Inflammatory macrophage treated with lipopolysaccharide for 4 hours (primary cell): ENCODE measurements around the gene MDFIC2.
"Not testable (repeated sequence)": the region's sequence is repeated elsewhere in the genome, so short reads cannot be mapped to it uniquely, and the experiment has no call there.

Experiments
- DNase-seq: peaks from one replicate; pipeline ENCODE4 v3.0.0-alpha.2; 2020

MDFIC2 gene

DNA sequence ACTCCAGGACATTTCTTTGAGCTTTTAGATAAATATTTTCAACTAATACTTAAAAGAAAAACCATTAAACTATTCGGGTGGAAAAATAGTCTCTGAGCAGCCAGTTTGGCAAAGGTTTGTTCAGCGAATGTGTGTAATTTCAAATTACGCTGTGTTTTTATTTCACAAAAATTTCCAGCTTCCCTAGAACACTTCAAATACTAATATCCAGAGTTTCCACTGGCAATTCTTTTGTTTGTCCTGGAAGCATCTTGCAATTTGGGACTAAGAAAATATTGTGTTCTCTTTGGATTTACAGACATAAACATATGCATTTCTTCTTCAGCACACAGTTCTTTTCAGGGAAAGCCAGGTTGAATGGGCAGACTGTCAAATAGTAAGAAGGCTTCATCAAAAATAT lies 61.9 kb downstream of the MDFIC2 start:
- DNase-seq, result no peak

DNA sequence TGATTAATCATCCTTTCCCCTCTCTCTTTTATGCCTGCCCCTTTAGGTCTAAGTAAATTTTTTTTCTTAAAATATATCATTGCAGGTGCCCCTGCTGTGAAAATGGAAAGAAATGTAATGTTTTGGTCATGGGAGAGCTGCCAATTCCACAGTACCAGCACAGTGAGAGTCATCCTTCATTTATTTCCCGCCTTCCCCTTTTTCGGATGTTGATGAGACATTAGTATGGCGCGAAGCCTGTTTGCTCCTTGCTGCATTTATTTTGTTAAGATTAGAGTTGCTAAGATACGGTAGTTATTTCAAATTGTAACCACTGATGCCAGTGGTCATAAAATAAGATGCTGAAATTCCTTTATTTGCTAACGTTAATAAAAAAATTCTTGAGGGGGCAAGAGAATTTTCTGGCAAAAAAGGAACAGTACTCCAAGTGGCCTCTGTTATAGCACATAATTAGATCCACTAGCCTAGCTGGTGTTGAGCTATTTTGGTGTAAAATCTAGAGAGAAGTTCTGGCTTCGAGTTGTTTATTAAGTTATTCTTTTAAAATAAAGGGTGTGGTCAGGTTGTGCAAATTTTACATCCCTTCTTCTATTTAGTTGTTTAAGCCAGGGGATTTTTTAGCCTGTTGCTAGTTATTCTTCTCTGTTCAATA lies 62.8 kb downstream of the MDFIC2 start:
- DNase-seq, result no peak

DNA sequence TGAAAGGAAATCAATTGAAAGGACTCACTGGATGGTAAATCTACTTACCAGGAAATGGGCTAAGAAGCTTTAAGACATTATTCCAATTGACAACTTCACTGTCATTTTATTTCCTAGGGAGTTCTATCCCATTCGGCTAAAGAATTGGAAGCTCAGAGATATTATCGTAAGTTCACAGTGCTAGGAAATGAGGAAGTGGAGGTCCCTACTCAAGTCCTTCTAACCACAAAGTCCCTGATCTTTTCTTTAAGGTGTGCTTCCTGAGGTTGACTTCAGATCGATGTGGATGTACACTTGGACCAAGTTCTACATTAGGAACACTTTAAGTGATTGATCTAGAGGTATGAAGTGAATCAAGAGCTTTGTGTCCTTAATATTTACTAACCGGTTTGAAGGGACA lies 63.6 kb downstream of the MDFIC2 start:
- DNase-seq, result no peak

DNA sequence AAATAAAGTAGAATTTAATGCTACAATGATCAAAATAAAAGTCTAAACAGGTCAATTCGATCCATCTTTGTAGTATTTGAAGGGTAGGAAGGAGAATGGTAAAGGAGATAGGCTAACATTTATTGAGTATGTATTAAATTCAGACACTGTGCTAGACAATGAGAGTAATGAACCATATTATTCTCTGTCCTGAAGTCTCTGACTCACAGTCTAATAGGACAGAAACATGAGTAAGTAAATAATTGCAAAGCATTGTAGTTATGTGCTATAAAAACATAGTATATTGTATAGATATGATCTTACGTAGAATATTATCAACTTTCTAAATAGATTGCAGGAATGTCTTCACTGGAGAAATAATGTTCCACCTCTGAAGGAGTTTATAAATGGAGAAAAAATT lies 64.5 kb downstream of the MDFIC2 start:
- no peak for DNase-seq

DNA sequence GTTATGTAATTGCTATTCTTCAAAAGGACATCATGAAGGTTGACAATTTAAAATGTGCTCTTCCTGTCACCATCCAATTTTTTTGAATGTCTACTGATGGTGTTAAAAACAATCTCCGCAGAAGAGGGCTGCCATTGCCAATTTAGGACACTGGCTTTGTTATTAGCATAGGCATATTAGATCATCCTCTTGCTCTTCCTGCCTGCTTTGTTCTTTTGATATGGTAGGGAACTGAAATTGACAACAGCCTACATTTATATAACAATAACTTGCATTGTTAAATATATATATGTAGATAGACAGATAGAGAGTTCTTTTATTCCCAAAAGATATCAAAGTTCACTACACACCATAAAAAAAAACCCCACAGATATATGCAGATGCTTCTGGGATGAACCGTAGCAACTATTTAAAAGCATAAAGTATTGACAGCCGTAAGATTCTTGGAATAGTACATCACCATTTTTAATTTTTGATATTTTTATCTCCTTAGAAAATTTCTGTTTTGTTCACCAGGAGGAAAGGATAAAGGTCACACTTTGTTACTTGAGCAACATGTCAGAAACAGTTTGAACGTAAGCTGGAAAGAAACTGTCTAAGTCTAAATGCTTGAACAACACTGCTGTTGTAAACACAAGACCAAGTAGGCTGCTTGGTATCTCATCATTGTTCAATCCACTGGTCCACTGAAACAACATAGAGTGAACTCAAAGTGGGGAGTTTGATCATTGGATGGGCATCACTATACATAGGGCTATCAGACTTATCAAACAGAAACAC lies 66.5 kb downstream of the MDFIC2 start:
- DNase-seq, result no peak

DNA sequence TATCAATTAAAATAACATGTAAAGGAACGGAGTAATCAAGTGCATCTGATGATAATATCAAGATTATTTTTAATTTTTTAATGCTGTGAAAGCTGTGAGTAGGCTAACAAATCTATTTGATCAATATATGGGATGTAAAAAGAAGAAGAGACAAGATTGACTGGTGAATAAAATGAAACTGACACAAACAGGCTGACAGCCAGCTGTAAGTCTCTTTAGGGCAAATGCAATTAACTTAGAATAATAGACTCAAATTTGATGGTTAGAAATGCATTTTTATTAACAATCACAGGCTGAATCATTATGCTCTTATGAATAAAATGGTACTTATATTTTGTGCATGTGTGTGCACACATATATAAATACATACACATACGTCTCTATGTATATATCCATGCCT lies 68.0 kb downstream of the MDFIC2 start:
- no peak for DNase-seq

DNA sequence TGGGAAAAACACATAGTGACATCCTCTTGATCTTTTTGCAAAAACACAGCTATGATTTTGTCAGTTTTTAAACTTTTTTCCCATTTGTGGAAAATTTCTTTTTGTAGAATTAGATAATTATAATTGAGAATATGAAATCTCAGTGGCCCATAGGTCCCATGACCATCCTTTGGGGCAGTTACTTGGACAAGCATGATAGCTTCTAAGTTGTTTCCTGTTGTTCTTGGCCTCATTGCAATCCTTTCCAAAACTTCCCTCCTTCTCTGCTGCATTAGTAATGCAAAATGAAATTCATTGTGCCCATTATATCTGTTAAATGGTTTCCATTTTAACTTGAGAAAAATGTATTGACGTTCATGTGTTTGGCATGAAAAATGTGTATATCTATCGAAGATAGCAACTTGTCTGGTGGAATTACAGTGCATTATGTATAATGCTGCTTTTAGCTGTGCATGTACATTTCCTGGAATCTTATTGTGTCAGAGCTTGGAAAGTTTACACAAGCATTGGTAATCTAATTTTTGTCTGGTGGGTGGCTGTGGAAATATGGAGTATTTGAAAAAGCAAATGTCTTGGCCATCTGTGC lies 70.0 kb downstream of the MDFIC2 start:
- no peak for DNase-seq

DNA sequence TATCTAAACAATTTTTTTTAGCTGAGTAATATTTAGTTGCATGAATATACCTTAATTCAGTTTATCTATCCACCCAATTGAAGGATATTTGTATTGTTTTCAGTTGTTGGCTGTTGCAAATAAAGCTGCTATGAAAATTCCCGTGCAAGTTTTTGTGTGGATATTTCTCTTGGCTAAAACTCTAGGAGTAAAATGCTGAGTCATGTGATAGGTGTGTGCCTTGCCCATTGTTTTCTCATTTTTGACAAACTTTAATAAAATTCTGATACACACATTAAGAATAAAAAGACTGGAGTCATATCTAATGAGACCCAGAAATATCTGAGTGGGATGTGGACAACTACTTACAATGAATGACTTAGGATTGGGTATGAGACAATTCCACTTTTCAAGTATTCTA lies 78.6 kb downstream of the MDFIC2 start:
- no peak for DNase-seq

DNA sequence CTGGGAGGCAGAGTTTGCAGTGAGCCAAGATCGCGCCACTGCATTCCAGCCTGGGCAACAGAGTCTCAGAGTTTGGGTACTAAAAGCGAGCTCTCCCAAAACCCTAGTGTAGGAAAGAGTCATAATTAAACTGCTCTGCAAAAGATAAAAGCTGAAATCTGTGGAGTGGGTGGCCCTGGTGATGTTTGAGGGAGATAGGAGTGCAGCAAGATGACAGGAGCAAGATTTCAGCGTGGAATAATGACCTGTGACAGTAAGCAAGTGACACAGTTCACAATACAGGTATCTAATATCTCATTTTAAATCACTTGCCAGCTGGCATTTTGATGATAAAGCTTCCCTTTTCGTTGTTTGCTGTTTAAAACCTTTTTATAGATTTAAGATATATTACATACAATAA lies 79.3 kb downstream of the MDFIC2 start:
- DNase-seq, result no peak

DNA sequence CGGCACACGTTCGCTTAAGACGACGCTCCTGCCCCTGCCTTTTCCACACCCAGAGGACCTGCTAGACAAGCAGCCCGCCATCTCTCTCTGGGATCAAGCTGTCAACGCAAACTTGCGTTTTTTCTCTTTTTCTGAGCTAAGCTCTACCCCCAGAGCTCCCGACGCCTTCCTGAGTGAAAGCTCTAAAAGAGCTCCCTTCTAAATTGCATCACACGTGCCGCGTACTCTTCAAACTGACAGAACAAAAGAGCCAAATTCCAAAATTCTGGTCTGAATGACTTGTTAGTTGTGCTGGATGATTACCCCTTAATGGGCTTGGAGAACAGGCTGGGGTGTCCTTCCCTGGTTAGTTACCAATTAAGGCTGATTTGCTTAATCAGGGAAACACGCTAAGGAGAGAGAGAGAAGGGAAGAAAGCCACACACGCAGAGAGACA lies 81.2 kb downstream of the MDFIC2 start:
- DNase-seq, result no peak

DNA sequence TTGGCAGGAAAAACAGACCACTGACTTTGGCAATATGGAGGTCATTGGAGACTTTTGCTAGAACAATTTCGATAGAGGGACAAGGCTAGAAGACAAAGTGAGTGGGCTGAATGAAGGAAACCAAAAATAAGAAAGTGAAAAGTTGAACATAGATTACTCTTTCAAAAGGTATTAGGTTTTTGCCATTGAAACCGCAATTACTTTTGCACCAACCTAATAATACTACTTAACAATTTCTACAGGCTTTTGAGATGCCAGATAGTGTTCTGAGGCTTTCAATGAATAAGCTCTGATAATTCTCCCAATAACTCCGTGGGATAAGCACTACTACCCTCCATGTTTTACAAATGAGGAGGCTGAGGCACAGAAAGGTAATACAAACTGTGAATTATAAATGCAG lies 85.0 kb downstream of the MDFIC2 start:
- no peak for DNase-seq

DNA sequence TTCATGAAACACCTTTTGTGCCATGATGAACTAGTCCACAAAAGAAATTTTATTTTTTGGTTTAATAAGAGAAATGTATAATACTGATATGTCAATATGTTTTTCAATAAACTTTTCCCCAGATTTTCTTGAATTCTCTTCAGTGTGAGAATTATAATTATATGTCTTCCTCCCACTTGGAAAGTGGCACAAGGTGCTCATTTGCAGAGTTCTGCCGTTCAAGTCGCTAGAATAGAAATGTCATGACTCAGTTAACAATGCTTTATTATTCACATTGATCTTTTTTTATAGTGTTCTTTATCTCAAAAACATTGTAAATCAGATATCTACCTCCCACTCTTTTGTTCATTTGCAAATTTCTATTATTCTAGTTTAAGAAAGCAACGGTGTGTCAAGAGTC lies 87.3 kb downstream of the MDFIC2 start:
- no peak for DNase-seq

DNA sequence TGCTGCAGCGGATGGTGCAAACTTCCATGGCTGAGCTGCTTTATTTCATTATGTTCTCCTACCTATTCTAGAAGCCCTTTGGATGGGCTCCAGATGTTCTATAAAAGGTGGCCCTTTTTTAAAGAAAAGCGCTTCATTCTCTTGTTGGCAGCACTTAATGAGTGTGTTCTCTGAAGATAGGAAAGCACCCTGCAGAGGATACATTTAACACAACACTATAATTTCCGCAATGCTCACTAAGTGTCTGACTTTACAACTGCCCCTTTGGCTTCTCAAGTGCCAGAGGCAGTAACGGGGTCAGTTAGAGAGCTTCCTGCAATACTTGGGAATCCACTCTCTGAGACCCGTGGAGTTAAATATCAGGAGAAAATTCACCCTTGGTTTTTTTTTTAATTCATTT lies 88.1 kb downstream of the MDFIC2 start:
- no peak for DNase-seq

DNA sequence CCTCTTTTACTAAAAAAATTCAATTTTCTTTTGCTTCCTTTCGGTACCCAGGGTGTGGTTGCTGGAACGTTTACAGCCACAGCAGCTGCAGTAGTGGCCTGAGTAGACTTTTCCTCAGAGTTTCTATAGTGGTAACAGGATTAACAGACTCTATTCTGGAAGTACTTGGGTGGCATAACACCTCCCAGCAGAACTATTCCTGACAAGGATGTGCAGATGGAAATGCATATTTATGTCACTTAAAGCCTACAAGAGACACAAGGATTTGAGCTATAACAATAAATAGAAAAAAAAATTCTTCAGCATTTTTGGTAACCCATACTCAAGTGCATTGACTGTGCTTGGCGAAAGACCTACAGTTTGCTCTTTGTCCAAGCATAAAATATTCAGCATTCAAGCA lies 94.0 kb downstream of the MDFIC2 start:
- no peak for DNase-seq

DNA sequence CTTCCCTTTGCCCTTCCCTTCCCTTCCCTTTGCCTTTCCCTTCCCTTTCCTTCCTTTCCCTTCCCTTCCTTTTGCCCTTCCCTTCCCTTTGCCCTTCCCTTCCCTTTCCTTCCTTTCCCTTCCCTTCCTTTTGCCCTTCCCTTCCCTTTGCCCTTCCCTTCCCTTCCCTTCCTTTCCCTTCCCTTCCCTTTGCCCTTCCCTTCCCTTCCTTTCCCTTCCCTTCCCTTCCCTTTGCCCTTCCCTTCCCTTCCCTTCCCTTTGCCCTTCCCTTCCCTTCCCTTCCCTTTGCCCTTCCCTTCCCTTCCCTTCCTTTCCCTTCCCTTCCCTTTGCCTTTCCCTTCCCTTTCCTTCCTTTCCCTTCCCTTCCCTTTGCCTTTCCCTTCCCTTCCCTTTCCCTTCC lies 101.2 kb downstream of the MDFIC2 start:
- not testable (repeated sequence) for DNase-seq

DNA sequence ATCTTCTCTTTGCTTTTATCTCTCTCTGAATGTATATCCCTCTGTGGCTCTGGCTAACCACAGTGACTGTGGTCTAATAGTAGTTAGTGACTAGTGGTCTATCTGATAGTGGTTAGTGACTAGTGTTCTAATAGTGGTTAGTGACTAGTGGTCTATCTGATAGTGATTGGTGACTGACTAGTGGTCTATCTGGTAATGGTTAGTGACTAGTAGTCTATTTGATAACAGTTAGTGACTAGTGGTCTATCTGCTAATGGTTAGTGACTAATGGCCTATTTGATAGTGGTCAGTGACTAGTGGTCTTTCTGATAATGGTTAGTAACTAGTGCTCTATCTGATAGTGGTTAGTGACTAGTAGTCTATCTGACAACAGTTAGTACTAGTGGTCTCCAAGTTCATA lies 110.5 kb downstream of the MDFIC2 start:
- DNase-seq, result no peak

DNA sequence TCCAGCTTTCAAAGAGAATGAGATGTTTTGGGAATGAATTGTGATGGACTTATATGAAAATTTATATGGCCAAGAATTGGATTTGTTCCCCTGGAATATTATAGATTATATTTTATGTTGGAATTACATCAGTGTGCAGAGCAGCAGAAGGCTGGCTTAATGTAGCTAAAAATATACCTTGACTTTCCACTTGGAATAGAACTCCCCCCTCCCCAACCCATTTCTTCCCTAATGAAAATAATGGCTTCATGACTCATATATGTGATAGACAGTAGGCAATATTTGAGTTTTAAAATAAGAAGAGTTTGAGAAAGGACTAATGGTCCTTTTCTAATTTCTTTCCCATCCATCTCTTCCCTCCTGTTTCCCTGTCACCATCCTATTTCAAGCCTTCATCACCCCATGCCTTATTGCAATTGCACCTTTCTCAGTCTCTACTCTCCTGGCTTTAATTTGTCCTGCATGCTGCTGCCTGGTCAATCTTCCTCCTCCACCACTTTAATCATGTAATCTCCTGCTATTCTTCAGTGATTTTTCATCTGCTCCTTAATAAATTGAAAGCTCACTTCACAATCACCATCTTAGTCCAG lies 122.5 kb downstream of the MDFIC2 start:
- DNase-seq, result no peak

DNA sequence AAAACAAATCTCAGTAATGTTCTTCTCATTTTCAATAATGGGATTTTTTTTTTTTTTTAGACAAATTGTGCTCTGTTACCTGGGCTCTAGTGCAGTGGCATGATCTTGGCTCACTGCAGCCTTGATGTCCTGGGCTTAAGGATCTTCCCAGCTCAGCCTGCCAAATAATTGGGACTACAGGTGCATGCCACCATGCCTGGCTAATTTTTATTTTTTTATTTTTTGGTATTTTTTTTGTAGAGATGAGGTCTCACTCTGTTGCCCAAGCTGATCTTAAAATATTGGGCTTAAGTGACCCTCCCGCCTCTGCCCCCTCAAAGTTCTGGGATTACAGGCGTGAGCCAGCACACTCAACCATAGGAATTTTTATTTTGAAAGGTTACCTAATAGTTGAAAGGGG lies 126.2 kb downstream of the MDFIC2 start:
- DNase-seq, result no peak

DNA sequence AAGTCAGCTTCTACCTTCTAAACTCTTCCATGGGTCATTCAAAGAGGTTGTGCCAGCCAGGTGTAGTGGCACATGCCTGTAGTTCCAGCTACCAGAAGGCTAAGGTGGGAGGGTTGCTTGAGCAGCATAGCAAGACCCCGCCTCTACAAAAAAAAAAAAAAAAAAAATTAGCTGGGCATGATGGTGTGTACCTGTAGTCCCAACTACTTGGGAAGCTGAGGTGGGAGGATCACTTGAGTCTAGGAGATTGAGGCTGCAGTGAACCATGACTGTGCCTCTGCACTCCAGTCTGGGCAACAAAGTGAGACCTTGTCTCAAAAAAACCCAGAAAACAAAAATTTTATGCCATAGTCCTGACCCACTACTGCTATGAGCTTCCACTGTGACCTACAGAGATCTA lies 126.8 kb downstream of the MDFIC2 start:
- DNase-seq, result no peak

DNA sequence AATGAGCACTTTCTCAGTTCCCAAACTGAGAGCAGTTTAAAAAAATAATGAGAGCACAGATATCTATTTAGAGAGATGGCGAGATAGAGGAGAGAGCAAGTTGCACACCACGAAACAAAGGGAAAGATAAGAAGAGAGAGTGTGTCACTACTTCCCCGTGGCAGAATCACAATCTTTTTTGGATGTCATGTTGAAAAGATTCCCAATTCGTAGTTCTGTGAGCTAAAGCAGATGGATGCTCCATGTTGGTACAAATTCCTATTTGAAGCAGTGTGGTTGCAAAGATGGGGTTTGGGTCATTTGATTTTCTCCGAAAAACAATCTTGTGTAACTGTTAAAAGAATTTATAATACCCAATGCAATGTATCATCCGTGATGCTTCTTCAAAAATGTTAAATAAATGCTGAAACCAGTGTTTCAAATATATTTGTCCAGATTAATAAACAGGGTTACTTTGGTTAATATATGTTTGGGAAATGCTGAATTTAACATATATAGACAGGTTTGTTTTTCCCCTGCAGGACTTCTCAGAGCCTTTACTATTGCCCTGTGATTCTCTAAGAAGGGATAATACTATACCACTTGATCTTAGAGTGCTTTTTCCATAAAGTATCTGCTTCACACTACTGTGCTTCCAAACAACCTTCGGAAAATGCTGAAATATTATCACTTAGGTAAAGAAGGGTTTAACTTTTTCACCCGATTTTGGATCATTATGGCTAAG lies 128.5 kb downstream of the MDFIC2 start:
- DNase-seq, result no peak

DNA sequence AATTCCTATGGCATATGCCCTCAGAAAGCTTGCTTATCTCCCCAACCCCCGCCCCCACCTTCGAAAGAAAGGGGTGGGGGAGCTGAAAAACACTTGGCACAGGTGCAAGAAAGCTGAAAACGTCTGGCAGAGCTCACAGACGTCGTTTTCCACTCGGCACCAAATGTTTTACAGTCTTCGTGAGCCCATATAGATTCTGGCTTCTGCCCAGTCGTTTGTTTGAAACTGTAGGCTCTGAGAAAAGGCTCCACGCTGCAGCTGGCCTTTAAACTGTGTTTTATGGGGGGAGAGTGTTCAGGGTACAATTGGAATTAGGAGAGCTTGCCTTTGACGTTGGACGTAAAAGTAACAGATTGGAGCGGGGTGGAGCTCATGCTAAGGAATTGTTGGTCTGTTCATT lies 130.3 kb downstream of the MDFIC2 start:
- DNase-seq, result no peak

DNA sequence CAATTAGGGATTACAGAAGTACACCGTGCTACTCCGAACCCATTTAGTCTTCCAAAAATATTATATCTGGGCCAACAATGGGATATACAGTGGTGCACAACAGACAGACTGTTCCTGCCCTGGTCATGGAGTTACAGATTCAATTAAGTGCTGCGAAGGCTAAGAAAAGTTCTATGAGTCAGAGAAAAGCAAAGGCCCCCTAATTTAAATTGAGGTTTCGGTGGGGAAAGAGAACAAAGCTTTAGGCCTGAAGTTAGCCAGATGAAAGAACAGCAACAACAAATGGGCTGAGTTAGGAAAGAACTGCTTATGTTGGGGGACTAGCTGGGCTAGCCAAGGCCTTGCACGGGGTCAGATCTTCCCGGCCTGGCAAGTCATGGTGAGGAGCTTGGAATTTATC lies 131.8 kb downstream of the MDFIC2 start:
- no peak for DNase-seq

DNA sequence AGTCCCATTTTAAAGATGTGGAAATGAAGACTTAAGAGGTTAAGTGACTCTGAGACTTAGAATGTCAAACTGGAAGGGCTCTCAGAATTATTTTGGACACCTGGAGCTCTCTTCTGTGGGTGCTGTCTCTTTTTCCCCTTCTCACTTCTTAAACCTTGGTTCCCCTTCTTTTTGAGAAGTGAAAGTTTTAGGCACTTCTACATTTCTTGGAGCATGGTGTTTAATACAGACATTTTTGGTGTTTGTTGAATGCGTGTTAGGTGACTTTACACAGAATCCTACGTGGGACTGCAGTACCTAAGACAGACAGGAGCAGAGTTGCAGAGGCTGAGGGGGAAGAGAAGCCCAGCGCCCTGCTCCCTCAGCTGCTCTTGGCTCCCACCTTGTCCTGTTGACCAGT lies 133.3 kb downstream of the MDFIC2 start:
- DNase-seq, result no peak
